Loucy (cell line): ENCODE measurements around the gene NOL4L.

Experiments
- H2AFZ ChIP-seq: fragments of 200-600 bp; sonication (generic); 2 replicates; pipeline ENCODE4 v1.6.0; 2016; ENCODE audit warnings: antibody characterized with exemption, mild to moderate bottlenecking, low read length, moderate library complexity
- H3F3A ChIP-seq: fragments of 200-600 bp; 2 replicates; pipeline ENCODE4 v1.6.0; 2016; ENCODE audit warnings: antibody characterized with exemption, low read depth, mild to moderate bottlenecking
- H3K27me3 ChIP-seq: fragments of 200-600 bp; sonication (generic); 2 replicates; pipeline ENCODE4 v1.6.1; 2014; ENCODE audit warnings: low read length, mild to moderate bottlenecking; ENCODE audit not compliant: insufficient read depth, poor library complexity, severe bottlenecking
- H3K36me3 ChIP-seq: fragments of 200-600 bp; sonication (generic); 2 replicates; pipeline ENCODE4 v1.6.1; 2016; ENCODE audit warnings: low read length; ENCODE audit not compliant: insufficient read depth
- H3K4me1 ChIP-seq: fragments of 200-600 bp; sonication (generic); 2 replicates; pipeline ENCODE4 v1.5.1; 2014; ENCODE audit warnings: low read length, mild to moderate bottlenecking; ENCODE audit not compliant: insufficient read depth, poor library complexity, severe bottlenecking
- H3K4me2 ChIP-seq: fragments of 200-600 bp; sonication (generic); 2 replicates; pipeline ENCODE4 v1.6.0; 2014; ENCODE audit warnings: antibody characterized with exemption, low read length, low read depth, mild to moderate bottlenecking; ENCODE audit not compliant: poor library complexity, severe bottlenecking
- H3K4me3 ChIP-seq: fragments of 200-600 bp; sonication (generic); 2 replicates; pipeline ENCODE4 v1.5.1; 2014; ENCODE audit warnings: low read length, mild to moderate bottlenecking, mixed read lengths; ENCODE audit not compliant: poor library complexity, severe bottlenecking
- H3K79me2 ChIP-seq: fragments of 200-600 bp; sonication (generic); 2 replicates; pipeline ENCODE4 v1.6.1; 2014; ENCODE audit warnings: low read length; ENCODE audit not compliant: insufficient read depth
- H3K9ac ChIP-seq: fragments of 200-600 bp; sonication (generic); 2 replicates; pipeline ENCODE4 v1.6.0; 2014; ENCODE audit warnings: mild to moderate bottlenecking, low read depth, low read length, moderate library complexity; ENCODE audit not compliant: poor library complexity, severe bottlenecking
- H3K9me2 ChIP-seq: fragments of 200-600 bp; sonication (generic); replicated peaks from 2 replicates; pipeline ENCODE4 v1.6.1; 2016; ENCODE audit warnings: low read depth, low read length, mixed read lengths
- H3K9me3 ChIP-seq: fragments of 200-600 bp; sonication (generic); 2 replicates; pipeline ENCODE4 v1.6.1; 2014; ENCODE audit warnings: mild to moderate bottlenecking, antibody characterized with exemption, low read length, low read depth; ENCODE audit not compliant: insufficient read depth
- H4K20me1 ChIP-seq: fragments of 200-600 bp; sonication (generic); 2 replicates; pipeline ENCODE4 v1.6.0; 2014; ENCODE audit warnings: antibody characterized with exemption, low read length, mild to moderate bottlenecking; ENCODE audit not compliant: insufficient read depth, poor library complexity, severe bottlenecking
- EZH2phosphoT487 ChIP-seq: fragments of 200-600 bp; IDR thresholded peaks from 2 replicates; pipeline ENCODE4 v1.6.1; 2018; ENCODE audit warnings: antibody characterized with exemption, mild to moderate bottlenecking, moderate library complexity, borderline replicate concordance
- TF ChIP-seq, protein P1 (sequence below): fragments of 200-600 bp; sonication (generic); conservative IDR thresholded peaks from 2 replicates; pipeline ENCODE4 v1.5.1; 2014; ENCODE audit warnings: mild to moderate bottlenecking, antibody characterized with exemption, low read length

NOL4L gene

GRCh38 chr20:32527447-32528055 lies 57.6 kb downstream of the NOL4L start:
- Histone ChIP-seq H3K79me2 (peaks cover 89% of the 10 kb centered on the region), H3K9me2 (no peaks in the 10 kb centered on the region), H2AFZ (no peak overlapping the region), H3K27me3 (no peaks in the 10 kb centered on the region), H3F3A (no peaks in the 10 kb centered on the region), H3K4me2 (no peak overlapping the region), H3K4me1 (peaks cover 80% of the 10 kb centered on the region), H3K36me3 (peaks cover 35% of the 10 kb centered on the region; the same call in 1 of the 2 replicates), H3K9ac (peak overlapping the region; percentile 44), H3K4me3 (no peak overlapping the region), H4K20me1 (peaks cover 6% of the 10 kb centered on the region), H3K9me3 (no peaks in the 10 kb centered on the region)
- TF ChIP-seq EZH2phosphoT487, result no peak

DNA sequence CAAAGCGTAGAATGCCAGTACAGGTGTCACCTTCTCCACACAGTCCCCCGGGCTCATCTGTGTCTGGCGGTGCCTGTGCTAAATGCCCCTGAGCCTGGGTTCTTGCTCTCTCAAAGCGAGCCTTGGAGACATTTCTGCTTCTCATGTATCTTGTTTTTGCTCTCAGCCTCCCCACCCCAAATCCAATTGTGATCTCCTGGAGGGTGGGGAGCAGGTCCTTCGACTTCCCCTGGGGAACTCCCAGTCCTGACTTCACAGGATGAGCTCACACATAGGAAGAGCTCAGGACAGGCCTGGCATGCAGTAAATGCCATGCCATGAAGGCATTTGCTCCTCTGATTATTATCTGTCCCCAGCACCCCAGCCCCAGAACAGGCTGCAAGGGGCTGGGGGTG lies 58.1 kb downstream of the NOL4L start:
- Histone ChIP-seq H4K20me1 (peaks cover 6% of the 10 kb centered on the region), H2AFZ (no peak overlapping the region), H3K79me2 (peaks cover 86% of the 10 kb centered on the region), H3F3A (no peaks in the 10 kb centered on the region), H3K4me1 (peaks cover 80% of the 10 kb centered on the region), H3K4me2 (no peak overlapping the region), H3K27me3 (no peaks in the 10 kb centered on the region), H3K36me3 (peaks cover 36% of the 10 kb centered on the region; the same call in 1 of the 2 replicates), H3K9ac (peak overlapping the region; percentile 44), H3K9me2 (no peaks in the 10 kb centered on the region), H3K4me3 (no peak overlapping the region), H3K9me3 (no peaks in the 10 kb centered on the region)
- TF ChIP-seq EZH2phosphoT487, result no peak
- TF ChIP-seq, protein P1, sequence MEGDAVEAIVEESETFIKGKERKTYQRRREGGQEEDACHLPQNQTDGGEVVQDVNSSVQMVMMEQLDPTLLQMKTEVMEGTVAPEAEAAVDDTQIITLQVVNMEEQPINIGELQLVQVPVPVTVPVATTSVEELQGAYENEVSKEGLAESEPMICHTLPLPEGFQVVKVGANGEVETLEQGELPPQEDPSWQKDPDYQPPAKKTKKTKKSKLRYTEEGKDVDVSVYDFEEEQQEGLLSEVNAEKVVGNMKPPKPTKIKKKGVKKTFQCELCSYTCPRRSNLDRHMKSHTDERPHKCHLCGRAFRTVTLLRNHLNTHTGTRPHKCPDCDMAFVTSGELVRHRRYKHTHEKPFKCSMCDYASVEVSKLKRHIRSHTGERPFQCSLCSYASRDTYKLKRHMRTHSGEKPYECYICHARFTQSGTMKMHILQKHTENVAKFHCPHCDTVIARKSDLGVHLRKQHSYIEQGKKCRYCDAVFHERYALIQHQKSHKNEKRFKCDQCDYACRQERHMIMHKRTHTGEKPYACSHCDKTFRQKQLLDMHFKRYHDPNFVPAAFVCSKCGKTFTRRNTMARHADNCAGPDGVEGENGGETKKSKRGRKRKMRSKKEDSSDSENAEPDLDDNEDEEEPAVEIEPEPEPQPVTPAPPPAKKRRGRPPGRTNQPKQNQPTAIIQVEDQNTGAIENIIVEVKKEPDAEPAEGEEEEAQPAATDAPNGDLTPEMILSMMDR, result no peak

DNA sequence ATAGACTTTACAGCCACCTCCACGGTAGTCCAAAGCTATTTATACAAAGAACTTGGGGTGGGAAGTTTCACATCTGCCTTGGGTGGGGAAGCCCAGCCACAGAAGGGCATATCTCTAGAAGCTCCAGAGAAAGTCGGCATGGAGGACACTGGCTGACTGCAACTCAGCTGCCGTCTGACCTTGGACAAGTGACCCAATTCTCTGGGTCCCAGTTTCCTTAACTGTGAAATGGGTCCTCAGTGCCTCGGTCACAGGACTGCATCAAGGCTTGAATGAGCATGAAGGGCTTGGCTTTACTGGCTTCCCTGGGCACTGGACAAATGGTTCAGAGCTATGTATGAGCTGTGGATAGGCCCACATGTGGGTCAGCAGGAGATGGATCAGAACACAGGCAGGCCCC lies 58.6 kb downstream of the NOL4L start:
- TF ChIP-seq, protein P1, result no peak
- no peak for TF ChIP-seq EZH2phosphoT487
- H3K27me3 ChIP-seq, result no peaks in the 10 kb centered on the region

GRCh38 chr20:32526125-32526524 lies 59.0 kb downstream of the NOL4L start:
- no peaks in the 10 kb centered on the region for H3K27me3 ChIP-seq
- no peak for TF ChIP-seq EZH2phosphoT487
- TF ChIP-seq, protein P1, result no peak
- H3K9me2 ChIP-seq, result no peaks in the 10 kb centered on the region
- no peak overlapping the region for H3K4me2 ChIP-seq
- H3F3A ChIP-seq, result no peaks in the 10 kb centered on the region
- H3K9me3 ChIP-seq, result no peaks in the 10 kb centered on the region
- peaks cover 6% of the 10 kb centered on the region for H4K20me1 ChIP-seq
- peaks cover 79% of the 10 kb centered on the region for H3K4me1 ChIP-seq
- peaks cover 42% of the 10 kb centered on the region; the same call in 1 of the 2 replicates for H3K36me3 ChIP-seq
- peaks cover 84% of the 10 kb centered on the region for H3K79me2 ChIP-seq
- peak overlapping the region; percentile 25 for H3K9ac ChIP-seq
- H3K4me3 ChIP-seq, result no peak overlapping the region
- H2AFZ ChIP-seq, result no peak overlapping the region

More for the DNA sequence above, 58.6 kb downstream of the NOL4L start:
- Histone ChIP-seq H4K20me1 (peaks cover 6% of the 10 kb centered on the region), H3K4me3 (no peak overlapping the region), H3K79me2 (peaks cover 84% of the 10 kb centered on the region), H3K4me1 (peaks cover 80% of the 10 kb centered on the region), H2AFZ (no peak overlapping the region), H3K9me3 (no peaks in the 10 kb centered on the region), H3K36me3 (peaks cover 38% of the 10 kb centered on the region; the same call in 1 of the 2 replicates), H3K9me2 (no peaks in the 10 kb centered on the region), H3K4me2 (no peak overlapping the region), H3F3A (no peaks in the 10 kb centered on the region), H3K9ac (peak overlapping the region; percentile 25)
